ENCODE results near the gene ZFP69B. TPM values are rescaled to one million over a fixed set of nuclear protein-coding genes. Genes with fewer than 3 reads are reported as not detected.

The ZFP69B gene
- total and polyA plus RNA-seq, 11 donors = 0.42 to 2.6 (median 1.1) TPM

DNA sequence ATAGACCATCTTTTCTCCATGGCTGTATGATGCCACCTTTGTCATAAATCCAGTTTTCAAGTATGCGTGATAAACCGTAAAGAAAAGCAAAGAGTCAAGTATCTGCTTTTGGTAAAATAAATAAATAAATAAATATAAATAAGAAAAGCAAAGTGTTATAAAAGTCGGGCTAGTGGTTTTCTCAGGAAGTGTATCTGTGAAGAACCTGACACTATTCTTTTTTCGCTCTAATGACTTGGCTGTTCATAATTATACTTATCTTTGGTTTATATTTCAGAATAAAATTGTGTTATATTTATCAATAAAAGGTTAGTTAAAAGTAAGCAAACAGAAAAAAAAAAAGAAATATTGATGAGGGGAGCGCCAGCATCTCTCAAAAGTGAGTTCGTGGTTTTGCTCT is 57.7 kb downstream of the ZFP69B start:
- whole genome bisulfite sequencing, 4 donors = 61 to 66% (median 63%) methylated on average over 6 of the region's 6 CpGs
- intact Hi-C loops (cut with DNase I) = loop anchor here in 1 of 10 donors (5.0 kb wide), 1 partner anchor 56 kb away; the partner anchor contains the start of gene ZFP69B
- Histone ChIP-seq H3K9me3 (peaks cover 0 to 49% (median 4%) of the 10 kb centered on the region in 12 donors), H3K27ac (peak overlapping the region in 10 of 12 donors; percentile 32 to 85 (median 80)), H3K36me3 (no peaks in the 10 kb centered on the region), H3K4me1 (peaks cover 0 to 16% (median 10%) of the 10 kb centered on the region in 12 donors), H3K27me3 (no peaks in the 10 kb centered on the region), H3K4me3 (peak overlapping the region; percentile 60 to 91 (median 78))
- DNase-seq (no peak), ATAC-seq (no peak)
- TF ChIP-seq, protein P1, sequence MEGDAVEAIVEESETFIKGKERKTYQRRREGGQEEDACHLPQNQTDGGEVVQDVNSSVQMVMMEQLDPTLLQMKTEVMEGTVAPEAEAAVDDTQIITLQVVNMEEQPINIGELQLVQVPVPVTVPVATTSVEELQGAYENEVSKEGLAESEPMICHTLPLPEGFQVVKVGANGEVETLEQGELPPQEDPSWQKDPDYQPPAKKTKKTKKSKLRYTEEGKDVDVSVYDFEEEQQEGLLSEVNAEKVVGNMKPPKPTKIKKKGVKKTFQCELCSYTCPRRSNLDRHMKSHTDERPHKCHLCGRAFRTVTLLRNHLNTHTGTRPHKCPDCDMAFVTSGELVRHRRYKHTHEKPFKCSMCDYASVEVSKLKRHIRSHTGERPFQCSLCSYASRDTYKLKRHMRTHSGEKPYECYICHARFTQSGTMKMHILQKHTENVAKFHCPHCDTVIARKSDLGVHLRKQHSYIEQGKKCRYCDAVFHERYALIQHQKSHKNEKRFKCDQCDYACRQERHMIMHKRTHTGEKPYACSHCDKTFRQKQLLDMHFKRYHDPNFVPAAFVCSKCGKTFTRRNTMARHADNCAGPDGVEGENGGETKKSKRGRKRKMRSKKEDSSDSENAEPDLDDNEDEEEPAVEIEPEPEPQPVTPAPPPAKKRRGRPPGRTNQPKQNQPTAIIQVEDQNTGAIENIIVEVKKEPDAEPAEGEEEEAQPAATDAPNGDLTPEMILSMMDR (IDR thresholded peaks at IDR 0.05) = no peak

DNA sequence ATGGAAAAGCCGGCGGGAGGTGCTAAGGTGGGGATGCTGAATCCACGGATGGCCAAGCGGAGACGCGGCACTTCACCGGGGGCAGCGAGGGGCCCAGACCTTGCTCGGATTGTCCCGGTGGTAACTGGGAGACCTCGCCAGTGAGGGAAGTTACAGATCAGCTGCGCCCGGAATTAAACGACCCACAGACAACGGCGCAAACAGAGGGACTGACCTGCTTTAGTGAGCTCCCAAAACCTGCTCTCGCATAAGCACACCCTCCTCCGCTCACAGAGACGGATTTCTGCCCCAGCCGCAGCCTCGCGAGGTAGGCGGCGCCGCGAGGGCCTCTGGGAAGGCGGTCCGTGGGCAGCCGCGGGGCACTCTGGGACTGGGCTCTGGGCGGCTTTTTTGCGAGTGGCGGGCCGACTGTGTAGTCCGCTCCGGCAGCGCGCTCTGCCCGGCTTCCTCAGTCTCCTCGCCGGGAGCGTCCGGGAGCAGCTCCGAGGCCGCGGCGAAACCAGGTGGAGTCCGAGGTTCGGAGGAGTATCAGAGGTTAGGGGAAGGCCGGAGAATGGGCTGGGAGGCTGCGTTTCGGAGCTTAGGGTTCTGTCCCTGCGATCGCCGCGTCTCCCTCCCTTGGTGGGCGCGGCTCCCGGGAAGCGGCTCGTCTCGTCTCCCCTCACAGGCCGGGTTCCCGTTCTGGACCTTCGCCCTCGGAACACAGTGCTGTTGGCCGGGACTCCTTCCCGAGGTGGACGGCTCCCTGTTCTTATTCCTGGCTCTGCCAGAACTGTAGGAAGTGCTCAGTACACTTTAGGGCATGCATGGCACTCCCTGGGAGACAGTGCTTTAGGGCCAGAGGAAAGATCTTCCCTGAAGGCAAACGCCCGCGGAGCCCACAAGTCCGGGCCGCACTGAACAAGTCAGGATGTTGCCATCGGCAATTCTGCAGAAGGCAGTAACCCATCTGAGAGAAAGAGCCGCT is 58.4 kb downstream of the ZFP69B start, which contains the start of gene EXO5:
Gene EXO5 (plus strand): TSS at position 393 of the 967 bp plus-strand sequence. CDS start 5,778 bp downstream, outside the sequence.
- DNase-seq (peak; percentile 84 to 92 (median 88)), ATAC-seq (peak; percentile 97 to 100 (median 100))
- intact Hi-C loops (cut with DNase I) = loop anchor here in 1 of 10 donors (5.0 kb wide), 1 partner anchor 56 kb away; the partner anchor contains the start of gene ZFP69B
- 1% methylated on average over 43 to 76 of the region's 76 CpGs for WGBS, 4 donors
- peaks cover 0 to 16% (median 10%) of the 10 kb centered on the region in 12 donors for H3K4me1 ChIP-seq
- H3K27ac ChIP-seq = peak within 1 kb of the TSS in 11 of 12 donors; percentile 32 to 85 (median 79)
- H3K27me3 ChIP-seq = no peaks in the 10 kb centered on the region
- H3K36me3 ChIP-seq = no peaks in the 10 kb centered on the region
- TF ChIP-seq, protein P1 (IDR thresholded peaks at IDR 0.05) = no peak
- peak in 1 of 2 donors; percentile 59 for TF ChIP-seq POLR2A (IDR thresholded peaks at IDR 0.05)
- peak within 1 kb of the TSS; percentile 60 to 91 (median 78) for H3K4me3 ChIP-seq
- peaks cover 0 to 49% (median 3%) of the 10 kb centered on the region in 12 donors for H3K9me3 ChIP-seq

Other genes starting within 250 kb of the ZFP69B start
- gene TMCO2, start 202.5 kb upstream of the ZFP69B start, total RNA-seq = not detected
- gene TMCO2, start 202.5 kb upstream of the ZFP69B start, polyA plus RNA-seq = not detected
- gene ZMPSTE24, start 192.2 kb upstream of the ZFP69B start, total RNA-seq = 10 to 100 TPM; 26.6 to 43.4 (median 31.7) TPM
- 10 to 100 TPM; 20.3 to 45.8 TPM for gene ZMPSTE24, start 192.2 kb upstream of the ZFP69B start, polyA plus RNA-seq
- gene COL9A2, start 133.2 kb upstream of the ZFP69B start, total RNA-seq = 1 to 10 TPM in 1 of 9 donors, under 1 TPM in 7, not detected in 1; 0.14 to 1.4 (median 0.50) TPM
- gene COL9A2, start 133.2 kb upstream of the ZFP69B start, polyA plus RNA-seq = under 1 TPM; 0.26 to 0.91 TPM
- 10 to 100 TPM in 8 of 9 donors, 1 to 10 TPM in 1; 9.9 to 44.4 (median 12.9) TPM for gene SMAP2, start 76.7 kb upstream of the ZFP69B start, total RNA-seq
- 10 to 100 TPM in 1 of 2 donors, 1 to 10 TPM in 1; 8.9 to 24.5 TPM for gene SMAP2, start 76.7 kb upstream of the ZFP69B start, polyA plus RNA-seq
- 1 to 10 TPM in 8 of 9 donors, under 1 TPM in 1; 0.75 to 3.1 (median 2.0) TPM for gene ZFP69, start 26.8 kb downstream of the ZFP69B start, total RNA-seq
- 1 to 10 TPM; 1.4 to 1.7 TPM for gene ZFP69, start 26.8 kb downstream of the ZFP69B start, polyA plus RNA-seq
- gene EXO5, start 58.3 kb downstream of the ZFP69B start, total RNA-seq = 1 to 10 TPM; 2.7 to 6.4 (median 5.1) TPM
- 1 to 10 TPM; 1.7 to 5.1 TPM for gene EXO5, start 58.3 kb downstream of the ZFP69B start, polyA plus RNA-seq
- gene ZNF684, start 81.2 kb downstream of the ZFP69B start, total RNA-seq = 10 to 100 TPM in 2 of 9 donors, 1 to 10 TPM in 7; 5.2 to 12.1 (median 8.5) TPM
- gene ZNF684, start 81.2 kb downstream of the ZFP69B start, polyA plus RNA-seq = 1 to 10 TPM; 4.5 to 6.2 TPM
- gene RIMS3, start 215.2 kb downstream of the ZFP69B start, total RNA-seq = 1 to 10 TPM in 5 of 9 donors, under 1 TPM in 4; 0.56 to 3.0 (median 1.1) TPM
- gene RIMS3, start 215.2 kb downstream of the ZFP69B start, polyA plus RNA-seq = under 1 TPM; 0.23 to 0.30 TPM
- gene NFYC, start 241.2 kb downstream of the ZFP69B start, total RNA-seq = 10 to 100 TPM; 52.6 to 82.8 (median 69.4) TPM
- 10 to 100 TPM; 45.2 to 52.8 TPM for gene NFYC, start 241.2 kb downstream of the ZFP69B start, polyA plus RNA-seq

All from heart left ventricle (tissue), 16 donors.